ES-I3 (cell line): Measurements from ENCODE around the gene ZNF264.
"Not testable (repeated sequence)": the region's sequence is repeated elsewhere in the genome, so short reads cannot be mapped to it uniquely, and the experiment has no call there.

Source experiments
- H3K36me3 ChIP-seq: 2 replicates; pipeline ENCODE4 v1.6.1; 2013; ENCODE audit warnings: mild to moderate bottlenecking, low read length, control low read depth, moderate library complexity; ENCODE audit not compliant: insufficient read depth
- H3K4me1 ChIP-seq: 2 replicates; pipeline ENCODE4 v1.6.1; 2013; ENCODE audit warnings: mild to moderate bottlenecking, control low read depth, low read length; ENCODE audit not compliant: insufficient read depth
- H3K9ac ChIP-seq: 2 replicates; pipeline ENCODE4 v1.6.1; 2013; ENCODE audit warnings: low read depth, mild to moderate bottlenecking, low read length, moderate library complexity
- H3K9me3 ChIP-seq: 2 replicates; pipeline ENCODE4 v1.6.1; 2013; ENCODE audit warnings: mild to moderate bottlenecking, low read length, moderate library complexity; ENCODE audit not compliant: control insufficient read depth, insufficient read depth

Gene ZNF264

DNA sequence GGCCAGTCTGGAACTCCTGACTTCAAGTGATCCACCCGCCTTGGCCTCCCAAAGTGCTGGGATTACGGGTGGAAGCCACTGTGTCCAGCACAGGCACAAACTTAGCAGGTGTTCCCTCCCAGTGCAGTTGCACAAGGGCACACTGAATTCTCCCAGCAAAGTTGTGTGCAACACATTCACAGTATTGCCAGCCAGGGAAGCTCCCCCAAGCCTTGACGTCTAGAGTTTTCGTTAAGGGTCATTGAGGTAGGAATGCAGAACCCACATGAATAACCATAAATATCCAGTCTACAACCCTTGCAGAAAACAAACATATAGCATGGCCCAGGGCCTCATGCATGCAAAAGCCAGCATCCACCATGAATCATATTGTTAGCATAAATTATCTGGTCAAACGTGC is 36.2 kb downstream of the ZNF264 start:
- no peaks in the 10 kb centered on the region for H3K9me3 ChIP-seq
- H3K4me1 ChIP-seq = no peaks in the 10 kb centered on the region
- no peak overlapping the region for H3K9ac ChIP-seq
- no peaks in the 10 kb centered on the region for H3K36me3 ChIP-seq

DNA sequence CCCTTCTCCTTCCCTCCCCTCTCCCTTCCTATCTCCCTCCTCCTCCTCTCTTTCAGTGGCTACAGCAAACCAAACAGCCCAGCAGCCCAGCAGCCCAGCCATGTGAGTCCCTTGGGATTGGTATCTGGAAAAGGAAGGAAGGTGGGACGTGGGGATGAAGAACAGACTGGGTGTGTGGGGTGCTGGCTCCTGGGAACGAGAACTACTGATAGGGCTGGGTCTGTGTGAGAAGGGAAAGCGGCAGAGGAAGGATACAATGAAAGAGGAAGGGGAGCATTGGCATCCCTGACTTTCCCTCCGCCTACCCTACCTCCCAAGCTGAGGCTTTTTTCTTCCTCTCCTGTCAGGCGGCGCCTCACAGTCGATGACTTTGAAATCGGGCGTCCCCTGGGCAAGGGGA is 40.4 kb downstream of the ZNF264 start:
- Histone ChIP-seq H3K9me3 (no peaks in the 10 kb centered on the region), H3K9ac (peak overlapping the region; percentile 86; the same call in 1 of the 2 replicates), H3K36me3 (no peaks in the 10 kb centered on the region; the same call in none of the 2 replicates), H3K4me1 (no peaks in the 10 kb centered on the region)

DNA sequence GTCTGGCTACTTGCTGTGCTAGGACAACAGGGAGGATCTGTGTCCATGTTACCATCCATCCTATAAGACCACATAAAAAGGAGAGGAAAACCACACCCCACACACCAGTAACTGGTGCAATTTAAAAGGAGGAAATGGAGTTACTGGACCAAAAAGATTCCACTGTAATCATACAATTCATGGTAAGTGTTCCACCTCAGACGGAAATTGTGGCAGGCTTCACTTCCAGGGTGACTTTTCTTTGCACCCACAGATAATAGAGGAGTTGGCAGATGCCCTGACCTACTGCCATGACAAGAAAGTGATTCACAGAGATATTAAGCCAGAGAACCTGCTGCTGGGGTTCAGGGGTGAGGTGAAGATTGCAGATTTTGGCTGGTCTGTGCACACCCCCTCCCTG is 41.9 kb downstream of the ZNF264 start:
- H3K9ac ChIP-seq = no peak overlapping the region
- no peaks in the 10 kb centered on the region; the same call in none of the 2 replicates for H3K36me3 ChIP-seq
- H3K9me3 ChIP-seq = no peaks in the 10 kb centered on the region
- no peaks in the 10 kb centered on the region for H3K4me1 ChIP-seq

DNA sequence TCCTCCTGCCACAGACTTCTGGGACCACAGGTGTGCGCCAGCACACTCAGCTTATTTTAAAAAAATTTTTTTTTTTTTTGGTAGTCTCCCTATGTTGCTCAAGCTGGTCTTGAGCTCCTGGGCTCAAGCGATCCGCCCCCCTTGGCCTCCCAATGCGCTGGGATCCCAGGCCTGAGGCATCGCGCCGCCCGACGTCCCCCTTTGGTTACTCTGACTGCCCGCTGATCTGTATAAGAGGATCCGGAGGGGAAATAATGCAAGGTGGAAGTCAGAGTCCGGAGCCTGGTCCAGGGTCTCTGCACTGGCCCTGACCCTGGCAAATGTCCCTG is 48.6 kb downstream of the ZNF264 start:
- H3K9me3 ChIP-seq = no peaks in the 10 kb centered on the region
- H3K4me1 ChIP-seq = no peaks in the 10 kb centered on the region
- no peaks in the 10 kb centered on the region; the same call in none of the 2 replicates for H3K36me3 ChIP-seq
- H3K9ac ChIP-seq = peak overlapping the region; percentile 97

DNA sequence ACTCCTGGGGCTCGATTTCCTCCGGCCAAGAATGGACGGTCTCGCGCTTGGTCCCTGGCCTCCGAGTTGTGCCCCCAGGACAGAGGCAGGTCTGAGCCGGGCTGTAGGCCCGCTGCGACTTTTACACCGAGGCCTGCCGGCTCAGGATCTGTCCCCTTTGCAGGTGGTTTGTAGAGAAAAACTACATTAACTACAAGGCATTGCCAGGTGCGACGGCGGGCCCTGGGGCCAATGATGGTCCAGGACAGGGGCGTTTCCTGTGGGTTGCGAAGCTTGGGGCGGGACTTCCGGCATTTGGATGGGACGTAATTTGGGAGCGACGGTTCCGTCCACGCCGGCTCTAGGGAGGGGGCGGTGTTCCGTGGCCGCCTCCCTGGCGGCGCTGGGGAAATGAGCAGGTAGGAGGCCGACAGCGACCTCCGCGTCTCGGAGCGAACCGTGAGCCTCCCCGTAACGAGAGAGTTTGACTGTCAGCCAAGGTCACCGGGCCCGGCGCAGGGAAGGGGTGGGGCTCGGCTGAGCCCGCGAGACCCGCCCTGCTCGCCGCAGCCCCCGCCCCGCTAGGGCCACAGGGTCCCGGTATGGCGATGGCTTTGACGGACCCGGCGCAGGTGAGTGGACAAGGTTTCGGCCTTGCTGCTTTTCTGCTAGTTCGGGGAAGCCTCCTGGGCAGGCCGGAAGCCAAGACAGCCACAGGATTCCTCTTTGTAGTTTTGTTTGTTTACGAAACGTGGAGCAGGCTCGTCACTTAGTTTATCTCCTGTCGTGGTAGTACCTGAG is 49.2 kb downstream of the ZNF264 start, which contains the start of gene ZNF805:
Gene ZNF805, plus strand, starts transcription at position 322 of the 780 bp plus-strand sequence. Its CDS starts 260 bp downstream, at position 582.
- H3K36me3 ChIP-seq = no peaks in the 10 kb centered on the region; the same call in 1 of the 2 replicates
- no peaks in the 10 kb centered on the region for H3K4me1 ChIP-seq
- peak within 1 kb of the TSS; percentile 97 for H3K9ac ChIP-seq
- no peaks in the 10 kb centered on the region for H3K9me3 ChIP-seq

DNA sequence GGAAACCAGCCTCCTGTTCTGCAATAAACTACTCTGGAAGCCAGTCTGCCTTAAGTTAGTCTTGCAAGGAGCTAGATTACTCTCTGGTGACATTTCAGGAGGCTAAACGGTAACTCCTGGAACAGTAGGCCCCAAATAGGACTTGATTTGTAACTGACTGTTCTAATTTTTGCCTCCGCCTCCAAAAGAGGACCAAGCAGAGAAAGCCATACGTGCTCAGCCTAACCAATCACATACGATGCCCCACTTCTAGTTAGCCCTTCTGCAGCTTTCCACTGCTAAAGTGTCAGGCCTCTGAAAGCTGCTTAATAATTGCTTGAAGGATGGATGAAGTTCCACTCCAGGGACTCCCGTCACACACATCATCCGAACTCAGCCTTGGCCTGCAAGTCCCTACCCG is 49.9 kb downstream of the ZNF264 start:
- H3K36me3 ChIP-seq = no peaks in the 10 kb centered on the region; the same call in 1 of the 2 replicates
- H3K9me3 ChIP-seq = no peaks in the 10 kb centered on the region
- H3K9ac ChIP-seq = peak overlapping the region; percentile 97
- H3K4me1 ChIP-seq = no peaks in the 10 kb centered on the region

DNA sequence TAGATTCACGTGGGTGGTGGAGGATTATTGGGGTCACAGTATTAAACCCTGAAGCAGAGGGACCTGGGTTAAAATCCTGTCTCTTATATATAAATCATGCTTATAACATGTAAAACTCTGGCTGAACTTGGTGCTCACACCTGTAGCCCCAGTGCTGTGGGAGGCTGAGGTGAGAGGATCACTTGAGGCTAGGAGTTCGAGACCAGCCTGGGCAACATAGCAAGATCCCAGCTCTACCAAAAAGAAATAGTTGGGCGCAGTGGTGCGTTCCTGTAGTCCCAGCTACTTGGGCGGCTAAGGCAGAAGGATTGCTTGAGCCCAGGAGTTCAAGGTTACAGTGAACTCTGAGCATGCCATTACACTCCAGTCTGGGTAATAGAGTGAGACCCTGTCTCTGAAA is 51.5 kb downstream of the ZNF264 start:
- no peak overlapping the region for H3K9ac ChIP-seq

DNA sequence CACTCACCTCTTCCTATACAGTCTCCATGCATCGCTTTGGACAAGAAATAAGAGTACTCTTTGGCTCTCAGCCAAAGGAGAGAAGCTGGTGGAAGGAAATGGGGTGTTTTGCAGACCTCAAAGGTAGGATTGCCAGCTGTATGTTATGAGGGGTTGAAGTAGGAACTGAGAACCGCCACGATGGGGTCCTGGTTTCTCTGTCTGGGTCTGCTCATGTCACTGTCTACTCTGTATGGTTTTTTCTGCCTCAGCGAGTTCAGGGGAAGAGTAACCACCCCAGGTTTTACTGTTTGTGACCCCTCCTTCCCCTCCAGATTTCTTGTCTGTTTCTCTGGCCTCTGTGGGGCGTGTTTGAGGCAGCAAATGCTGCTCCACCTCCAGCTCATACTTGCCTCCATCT is 53.2 kb downstream of the ZNF264 start:
- H3K4me1 ChIP-seq = no peaks in the 10 kb centered on the region
- no peaks in the 10 kb centered on the region for H3K9me3 ChIP-seq
- H3K36me3 ChIP-seq = peaks cover 4% of the 10 kb centered on the region; the same call in 1 of the 2 replicates
- H3K9ac ChIP-seq = no peak overlapping the region

More for the DNA sequence above, 51.5 kb downstream of the ZNF264 start:
- no peaks in the 10 kb centered on the region for H3K4me1 ChIP-seq
- no peaks in the 10 kb centered on the region for H3K9me3 ChIP-seq
- no peaks in the 10 kb centered on the region; the same call in 1 of the 2 replicates for H3K36me3 ChIP-seq

DNA sequence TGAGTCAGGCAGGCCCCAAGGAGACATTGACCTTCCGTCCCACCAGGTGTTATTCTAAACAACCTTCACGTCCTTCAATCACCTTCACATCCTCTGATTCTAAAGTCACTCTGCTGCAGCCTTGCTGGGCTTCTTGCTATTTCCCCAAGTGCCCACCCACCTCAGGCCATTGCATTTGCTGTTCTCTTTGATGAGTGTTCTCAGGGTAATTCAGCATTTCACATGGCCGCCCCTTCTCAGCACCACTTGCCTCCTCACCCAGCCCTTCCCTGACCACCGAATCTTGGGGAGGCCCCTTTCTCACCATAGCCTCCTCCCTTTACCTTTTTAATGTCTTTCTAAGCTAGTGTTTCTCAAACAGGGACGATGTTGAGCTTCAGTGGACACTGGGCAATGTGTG is 53.8 kb downstream of the ZNF264 start:
- Histone ChIP-seq H3K9ac (no peak overlapping the region), H3K4me1 (no peaks in the 10 kb centered on the region), H3K9me3 (no peaks in the 10 kb centered on the region), H3K36me3 (peaks cover 4% of the 10 kb centered on the region; the same call in 1 of the 2 replicates)

DNA sequence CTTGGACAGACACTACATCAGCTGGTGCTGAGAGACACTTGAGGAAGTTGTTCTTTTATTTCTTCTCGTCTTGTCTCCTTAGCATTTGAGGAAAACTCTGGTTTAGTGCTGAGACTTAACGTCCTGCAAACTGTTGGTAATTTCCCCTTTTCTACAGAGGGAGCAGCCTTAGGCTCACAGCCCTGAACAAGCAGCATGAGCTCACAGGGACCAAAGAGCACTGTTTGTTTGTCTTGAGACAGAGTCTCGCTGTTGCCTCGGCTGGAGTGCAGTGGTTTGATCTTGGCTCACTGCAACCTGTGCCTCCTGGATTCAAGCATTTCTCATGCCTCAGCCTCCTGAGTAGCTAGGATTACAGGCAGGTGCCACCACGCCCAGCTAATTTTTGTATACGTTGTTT is 54.7 kb downstream of the ZNF264 start:
- no peaks in the 10 kb centered on the region for H3K9me3 ChIP-seq
- no peaks in the 10 kb centered on the region for H3K4me1 ChIP-seq
- peaks cover 4% of the 10 kb centered on the region; the same call in 1 of the 2 replicates for H3K36me3 ChIP-seq
- no peak overlapping the region for H3K9ac ChIP-seq

DNA sequence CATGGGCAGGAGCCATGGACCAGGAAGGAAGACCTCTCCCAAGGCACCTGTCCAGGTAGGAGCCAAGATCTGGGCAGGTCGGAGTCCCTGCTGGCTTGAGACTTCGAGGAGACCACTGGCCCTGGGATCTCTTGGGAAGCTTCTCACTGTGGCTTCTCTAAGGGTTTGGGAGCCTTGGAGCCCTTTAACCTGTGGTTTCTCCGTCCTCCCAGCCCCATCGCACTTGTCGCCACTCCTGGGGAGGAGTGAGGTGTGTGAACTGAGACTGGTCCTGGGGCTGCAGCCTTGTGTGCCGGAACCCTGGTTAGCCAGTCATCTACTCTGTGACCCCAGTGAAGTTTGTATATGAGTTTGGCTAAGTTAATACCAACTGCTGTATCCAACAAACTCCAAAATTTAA is 57.3 kb downstream of the ZNF264 start:
- Histone ChIP-seq H3K36me3 (peaks cover 18% of the 10 kb centered on the region), H3K4me1 (no peaks in the 10 kb centered on the region), H3K9me3 (no peaks in the 10 kb centered on the region), H3K9ac (no peak overlapping the region)

DNA sequence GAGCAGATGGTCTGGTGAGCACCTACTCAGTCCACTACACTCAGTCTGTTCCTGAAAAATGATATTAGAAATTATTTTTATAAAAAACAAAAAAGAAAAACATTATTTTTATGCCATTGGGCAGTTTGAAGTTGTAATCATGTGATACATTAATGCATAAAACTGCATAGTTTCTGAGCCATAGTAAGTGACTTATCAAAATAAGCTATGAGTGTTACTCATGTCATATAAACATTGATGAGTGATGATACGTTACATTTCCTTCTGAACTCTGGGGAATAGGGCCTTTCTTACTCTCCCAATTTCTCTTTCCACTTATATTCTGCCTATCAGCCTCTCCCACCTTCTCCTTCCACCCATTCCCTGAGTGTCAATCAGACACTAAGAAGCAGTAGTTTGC is 58.0 kb downstream of the ZNF264 start:
- H3K4me1 ChIP-seq = no peaks in the 10 kb centered on the region
- no peaks in the 10 kb centered on the region for H3K9me3 ChIP-seq
- peaks cover 23% of the 10 kb centered on the region for H3K36me3 ChIP-seq
- H3K9ac ChIP-seq = no peak overlapping the region

DNA sequence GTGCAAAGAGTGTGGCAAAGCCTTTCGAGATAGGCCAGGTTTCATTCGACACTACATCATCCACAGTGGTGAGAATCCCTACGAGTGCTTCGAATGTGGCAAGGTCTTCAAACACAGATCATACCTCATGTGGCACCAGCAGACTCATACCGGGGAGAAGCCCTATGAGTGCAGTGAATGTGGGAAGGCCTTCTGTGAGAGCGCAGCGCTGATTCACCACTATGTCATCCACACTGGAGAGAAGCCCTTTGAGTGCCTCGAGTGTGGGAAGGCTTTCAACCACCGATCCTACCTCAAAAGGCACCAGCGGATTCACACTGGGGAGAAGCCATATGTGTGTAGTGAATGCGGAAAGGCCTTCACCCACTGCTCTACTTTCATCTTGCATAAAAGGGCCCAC is 62.5 kb downstream of the ZNF264 start:
- H3K4me1 ChIP-seq, H3K9ac ChIP-seq, H3K9me3 ChIP-seq: not testable (repeated sequence)
- peaks cover 24% of the 10 kb centered on the region for H3K36me3 ChIP-seq

DNA sequence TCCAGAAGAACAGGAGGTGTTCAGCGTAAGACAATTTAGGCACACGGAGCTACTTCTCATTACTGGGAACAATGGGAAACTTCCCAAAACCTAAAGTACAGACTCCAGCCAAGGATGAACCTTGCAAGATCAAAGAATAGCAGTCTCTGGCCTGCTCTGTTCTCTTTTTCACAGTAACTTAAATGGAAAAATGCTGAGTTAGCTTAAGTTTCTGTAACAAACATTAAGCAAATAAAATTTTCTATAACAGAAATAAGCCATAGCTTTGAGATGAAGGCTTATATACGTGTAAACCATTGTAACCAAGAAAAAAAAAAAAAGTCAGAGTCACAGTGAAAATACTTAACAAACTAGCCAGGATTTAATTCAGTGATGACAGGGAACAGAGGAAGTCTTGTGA is 70.7 kb downstream of the ZNF264 start:
- no peaks in the 10 kb centered on the region for H3K9me3 ChIP-seq
- H3K36me3 ChIP-seq = no peaks in the 10 kb centered on the region
- no peak overlapping the region for H3K9ac ChIP-seq
- H3K4me1 ChIP-seq = peaks cover 9% of the 10 kb centered on the region

DNA sequence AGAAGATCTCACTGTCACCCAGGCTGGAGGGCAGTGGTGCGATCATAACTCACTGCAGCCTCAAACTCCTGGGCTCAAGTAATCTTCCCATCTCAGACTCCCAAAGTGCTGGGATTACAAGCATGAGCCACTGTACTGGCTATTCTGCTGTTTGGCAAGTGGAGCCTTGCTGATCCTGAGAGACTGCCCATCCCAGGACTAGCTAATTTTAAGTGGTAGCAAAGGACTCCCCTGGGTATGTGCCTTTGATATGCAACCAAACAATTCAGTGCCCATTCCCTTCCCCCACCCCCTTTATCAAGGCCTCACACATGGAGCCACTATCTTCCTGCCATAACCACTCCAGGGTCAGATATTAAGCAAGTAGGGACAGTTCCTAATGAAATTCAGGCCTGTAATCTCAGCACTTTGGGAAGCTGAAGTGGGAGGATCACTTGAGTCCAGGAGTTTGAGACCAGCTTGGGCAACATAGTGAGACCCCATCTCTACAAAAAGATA is 72.0 kb downstream of the ZNF264 start:
- H3K9ac ChIP-seq = no peak overlapping the region
- peaks cover 13% of the 10 kb centered on the region for H3K4me1 ChIP-seq
- H3K36me3 ChIP-seq = no peaks in the 10 kb centered on the region
- no peaks in the 10 kb centered on the region for H3K9me3 ChIP-seq
